Measurements from ENCODE around the gene FOSL1. TPM values are rescaled to one million over a fixed set of nuclear protein-coding genes. Genes with fewer than 3 reads are reported as not detected.

The FOSL1 gene
- total RNA-seq, 1 experiment from 2014 or later: 33.7 TPM

GRCh38 chr11:65879617-65880016, 20.6 kb downstream of the FOSL1 start, which contains the start of gene CTSW:
CTSW (plus strand) TSS chr11:65879837; CDS start chr11:65879855, 18 bp downstream.
- Histone ChIP-seq H4K20me1 (ENCODE audit: control insufficient read depth, insufficient read depth, insufficient read length) (no peaks in the 10 kb centered on the region), H2BK5ac (ENCODE audit: insufficient read length, low read length) (no peak within 1 kb of the TSS), H4K5ac (ENCODE audit: insufficient read length, low read depth, low read length) (no peak within 1 kb of the TSS), H3K23ac (ENCODE audit: insufficient read length, low read depth, low read length) (no peak within 1 kb of the TSS), H3K9ac (ENCODE audit: extremely low read depth, insufficient read length, low read length) (no peak within 1 kb of the TSS), H3K56ac (ENCODE audit: insufficient read length, low read depth, low read length) (no peak within 1 kb of the TSS), H3K14ac (ENCODE audit: insufficient read depth, low read length) (no peak within 1 kb of the TSS; the same call in 1 of the 2 replicates), H3K79me1 (ENCODE audit: insufficient read depth, low read depth, low read length, poor library complexity, severe bottlenecking) (no peaks in the 10 kb centered on the region), H3K23me2 (ENCODE audit: insufficient read length, low read depth, low read length, poor library complexity, severe bottlenecking) (no peaks in the 10 kb centered on the region), H2AFZ (ENCODE audit: low read length) (no peak within 1 kb of the TSS), H4K8ac (replicated peaks; ENCODE audit: insufficient read length, low read depth, low read length) (no peak within 1 kb of the TSS), H2BK12ac (ENCODE audit: insufficient read length, low read depth, low read length) (no peak within 1 kb of the TSS), H2BK120ac (ENCODE audit: low read depth, low read length, poor library complexity, severe bottlenecking) (no peak within 1 kb of the TSS), H3K27ac (ENCODE audit: insufficient read length, low read depth, low read length) (no peak within 1 kb of the TSS), H3K4me1 (ENCODE audit: insufficient read depth, low read length) (no peaks in the 10 kb centered on the region), H3K9me3 (ENCODE audit: control insufficient read depth, low read depth, low read length) (no peaks in the 10 kb centered on the region), H3K18ac (ENCODE audit: insufficient read length, low read depth, low read length) (no peak within 1 kb of the TSS), H2BK15ac (ENCODE audit: low read depth, low read length) (no peak within 1 kb of the TSS), H3K79me2 (ENCODE audit: insufficient read depth, low read length) (no peaks in the 10 kb centered on the region), H2BK20ac (ENCODE audit: low read depth, low read length, poor library complexity, severe bottlenecking) (no peak within 1 kb of the TSS), H2AK5ac (ENCODE audit: insufficient read length, low read length) (no peak within 1 kb of the TSS), H3K4me2 (ENCODE audit: insufficient read depth, insufficient read length, low read length) (no peak within 1 kb of the TSS), H3T11ph (ENCODE audit: low read length) (no peak within 1 kb of the TSS), H3K27me3 (ENCODE audit: insufficient read depth, low read length) (no peaks in the 10 kb centered on the region), H3K4ac (ENCODE audit: low read depth, low read length) (no peak within 1 kb of the TSS), H4K91ac (ENCODE audit: insufficient read length, low read depth, low read length) (no peak within 1 kb of the TSS)
- Mint-ChIP-seq H3K9me3 (no peaks in the 10 kb centered on the region; a peak in 1 of 5 replicates), H3K36me3 (ENCODE audit: insufficient read depth in 1 of 3, low read depth in 3 of 3) (peaks cover 18 to 30% (median 27%) of the 10 kb centered on the region in 3 experiments; a peak in 6 of 7 replicates), H3K27ac (peak within 1 kb of the TSS in 1 of 3 experiments; percentile 62; a peak in 1 of 7 replicates), H3K4me3 (no peak within 1 kb of the TSS), H3K4me1 (peaks cover 2 to 6% of the 10 kb centered on the region in 2 experiments), H3K27me3 (ENCODE audit: low read depth) (peaks cover 17% of the 10 kb centered on the region)
- DNase-seq: no peak
- TF ChIP-seq, protein P1, sequence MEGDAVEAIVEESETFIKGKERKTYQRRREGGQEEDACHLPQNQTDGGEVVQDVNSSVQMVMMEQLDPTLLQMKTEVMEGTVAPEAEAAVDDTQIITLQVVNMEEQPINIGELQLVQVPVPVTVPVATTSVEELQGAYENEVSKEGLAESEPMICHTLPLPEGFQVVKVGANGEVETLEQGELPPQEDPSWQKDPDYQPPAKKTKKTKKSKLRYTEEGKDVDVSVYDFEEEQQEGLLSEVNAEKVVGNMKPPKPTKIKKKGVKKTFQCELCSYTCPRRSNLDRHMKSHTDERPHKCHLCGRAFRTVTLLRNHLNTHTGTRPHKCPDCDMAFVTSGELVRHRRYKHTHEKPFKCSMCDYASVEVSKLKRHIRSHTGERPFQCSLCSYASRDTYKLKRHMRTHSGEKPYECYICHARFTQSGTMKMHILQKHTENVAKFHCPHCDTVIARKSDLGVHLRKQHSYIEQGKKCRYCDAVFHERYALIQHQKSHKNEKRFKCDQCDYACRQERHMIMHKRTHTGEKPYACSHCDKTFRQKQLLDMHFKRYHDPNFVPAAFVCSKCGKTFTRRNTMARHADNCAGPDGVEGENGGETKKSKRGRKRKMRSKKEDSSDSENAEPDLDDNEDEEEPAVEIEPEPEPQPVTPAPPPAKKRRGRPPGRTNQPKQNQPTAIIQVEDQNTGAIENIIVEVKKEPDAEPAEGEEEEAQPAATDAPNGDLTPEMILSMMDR (conservative IDR thresholded peaks at IDR 0.05): no peak
- no CpG with 5 or more reads among the region's 7 CpGs for WGBS (ENCODE audit: extremely low coverage, insufficient read length, low lambda C conversion rate)

All from H9 (cell line).